HFF-Myc (cell line): ENCODE data around the gene KDM4B.

Experiments
- DNase-seq: peaks from one replicate; pipeline ENCODE4 v3.0.0-alpha.2; 2011; ENCODE audit warnings: low read depth; ENCODE audit errors: extremely low read depth
- H3K4me3 ChIP-seq: replicated peaks from 2 replicates; pipeline ENCODE4 v1.5.1; 2011; ENCODE audit warnings: low read depth, mild to moderate bottlenecking, control low read depth, low read length
- TF ChIP-seq, protein P1 (sequence below): IDR thresholded peaks from 2 replicates; pipeline ENCODE4 v1.5.1; 2012; ENCODE audit warnings: mild to moderate bottlenecking, low read depth, low read length, control low read depth; ENCODE audit errors: missing control alignments

KDM4B gene

DNA sequence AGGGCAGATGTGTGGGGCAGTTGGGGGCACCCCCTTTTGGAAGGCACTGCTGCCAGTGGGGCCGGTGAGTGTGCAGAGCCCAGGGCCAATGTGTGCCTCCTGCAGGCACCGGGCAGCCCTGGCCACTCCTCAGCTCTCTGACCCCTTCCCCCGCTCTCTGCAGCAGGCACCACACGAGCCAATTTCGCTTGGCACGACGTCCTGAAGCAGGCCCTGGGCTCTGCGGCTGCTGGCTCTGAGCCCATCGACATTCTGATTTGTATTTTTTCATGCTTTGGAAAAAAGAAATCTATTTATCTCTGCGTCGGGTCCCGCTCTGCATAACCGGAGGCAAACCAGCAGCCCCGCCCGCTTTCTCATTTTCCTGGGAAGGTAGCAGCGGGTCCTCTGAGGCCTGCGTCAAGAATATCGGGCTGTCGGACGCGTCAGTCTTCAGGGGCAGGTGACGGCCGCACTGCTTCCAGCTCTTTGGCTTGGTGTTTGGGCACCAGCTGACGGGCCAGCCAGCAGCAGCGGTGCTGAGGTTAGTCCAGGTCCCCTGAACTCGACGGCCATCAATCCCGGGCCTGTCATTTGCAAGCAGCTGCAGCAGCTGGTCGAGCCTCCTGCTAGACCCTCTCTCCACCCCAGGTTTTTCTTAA is 134.3 kb downstream of the KDM4B start:
- no peak for DNase-seq
- H3K4me3 ChIP-seq, result no peak overlapping the region

DNA sequence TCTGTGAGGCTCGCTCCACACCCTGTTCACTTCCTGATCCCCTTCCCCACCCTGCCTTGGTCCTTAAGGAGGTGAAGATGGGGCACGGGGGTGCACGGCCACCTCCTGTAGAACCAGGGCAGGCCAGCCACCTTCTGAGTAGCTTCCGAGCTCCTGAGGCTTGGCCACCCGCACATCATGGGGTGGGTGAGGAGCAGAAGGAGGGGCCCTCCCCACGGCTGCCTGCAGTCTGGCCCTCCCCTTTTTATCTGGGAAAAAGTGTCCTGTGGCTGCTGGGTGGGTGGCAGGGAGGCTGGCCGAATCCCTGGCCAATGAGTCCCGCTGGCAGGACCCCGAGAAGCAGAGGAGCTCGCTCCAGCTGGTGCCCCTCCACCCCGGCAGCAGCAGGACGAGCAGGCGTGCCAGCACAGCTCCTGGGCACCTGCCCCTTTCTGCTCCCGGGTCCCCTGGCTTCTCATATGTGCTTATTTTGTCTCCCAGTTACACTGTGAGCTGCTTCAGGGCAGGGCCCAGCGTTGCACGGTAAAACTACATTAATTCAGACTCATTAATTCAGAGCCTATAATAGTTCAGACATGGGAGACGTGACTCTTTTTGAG is 135.0 kb downstream of the KDM4B start:
- no peak for DNase-seq
- H3K4me3 ChIP-seq, result no peak overlapping the region
- TF ChIP-seq, protein P1, sequence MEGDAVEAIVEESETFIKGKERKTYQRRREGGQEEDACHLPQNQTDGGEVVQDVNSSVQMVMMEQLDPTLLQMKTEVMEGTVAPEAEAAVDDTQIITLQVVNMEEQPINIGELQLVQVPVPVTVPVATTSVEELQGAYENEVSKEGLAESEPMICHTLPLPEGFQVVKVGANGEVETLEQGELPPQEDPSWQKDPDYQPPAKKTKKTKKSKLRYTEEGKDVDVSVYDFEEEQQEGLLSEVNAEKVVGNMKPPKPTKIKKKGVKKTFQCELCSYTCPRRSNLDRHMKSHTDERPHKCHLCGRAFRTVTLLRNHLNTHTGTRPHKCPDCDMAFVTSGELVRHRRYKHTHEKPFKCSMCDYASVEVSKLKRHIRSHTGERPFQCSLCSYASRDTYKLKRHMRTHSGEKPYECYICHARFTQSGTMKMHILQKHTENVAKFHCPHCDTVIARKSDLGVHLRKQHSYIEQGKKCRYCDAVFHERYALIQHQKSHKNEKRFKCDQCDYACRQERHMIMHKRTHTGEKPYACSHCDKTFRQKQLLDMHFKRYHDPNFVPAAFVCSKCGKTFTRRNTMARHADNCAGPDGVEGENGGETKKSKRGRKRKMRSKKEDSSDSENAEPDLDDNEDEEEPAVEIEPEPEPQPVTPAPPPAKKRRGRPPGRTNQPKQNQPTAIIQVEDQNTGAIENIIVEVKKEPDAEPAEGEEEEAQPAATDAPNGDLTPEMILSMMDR, result no peak

More for the DNA sequence above, 134.3 kb downstream of the KDM4B start:
- TF ChIP-seq, protein P1, result no peak

DNA sequence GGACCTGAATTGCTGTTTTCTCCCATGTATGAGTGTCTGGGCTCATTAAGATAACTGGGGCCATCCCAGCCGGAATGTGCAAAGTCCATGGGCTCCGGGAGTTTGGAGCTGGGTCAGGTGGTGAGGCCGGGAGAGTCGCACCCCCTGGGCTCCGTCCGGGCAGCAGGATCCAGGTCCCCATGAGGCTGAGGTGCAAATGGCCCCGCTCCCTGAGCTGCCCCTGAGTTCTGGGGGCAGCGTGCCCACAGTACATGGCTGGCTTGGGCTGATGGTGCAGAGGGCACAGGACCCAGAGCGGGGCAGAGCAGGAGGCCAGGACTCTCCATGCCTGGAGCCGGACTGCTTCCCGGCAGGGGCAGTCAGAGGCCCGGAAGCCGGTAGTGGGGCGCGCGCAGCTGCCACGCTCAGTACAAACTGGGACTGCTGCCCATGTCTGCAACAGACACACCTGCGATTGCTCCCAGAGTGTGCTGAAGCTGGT is 136.0 kb downstream of the KDM4B start:
- DNase-seq, result no peak
- H3K4me3 ChIP-seq, result no peak overlapping the region
- TF ChIP-seq, protein P1, result no peak

DNA sequence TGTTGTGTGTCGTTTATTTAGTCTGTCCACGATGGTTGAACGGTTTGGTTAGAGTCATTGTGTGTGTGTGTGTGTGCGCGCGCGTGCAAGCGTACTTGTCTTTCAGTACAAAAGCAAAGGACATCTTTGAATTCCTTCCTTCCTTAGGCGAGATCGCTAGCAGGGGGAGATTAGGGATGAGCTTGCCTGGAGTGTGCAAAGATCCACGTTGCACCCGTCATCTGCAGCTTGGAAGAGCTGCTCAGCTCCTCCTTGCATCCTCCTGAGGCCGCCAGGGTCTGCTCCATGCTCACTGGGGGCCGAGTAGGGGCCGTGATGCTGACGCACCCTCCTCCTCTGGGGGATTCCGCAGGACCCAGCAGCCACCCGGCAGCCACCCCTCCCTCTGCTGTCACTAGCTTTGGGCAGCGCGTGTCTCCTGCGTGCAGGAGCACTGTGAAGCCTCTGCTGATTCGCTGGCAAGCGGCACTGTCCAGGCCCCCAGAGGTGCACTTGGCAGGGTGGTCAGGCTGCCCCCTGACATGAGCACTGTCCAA is 137.3 kb downstream of the KDM4B start:
- H3K4me3 ChIP-seq, result no peak overlapping the region
- TF ChIP-seq, protein P1, result no peak
- no peak for DNase-seq

DNA sequence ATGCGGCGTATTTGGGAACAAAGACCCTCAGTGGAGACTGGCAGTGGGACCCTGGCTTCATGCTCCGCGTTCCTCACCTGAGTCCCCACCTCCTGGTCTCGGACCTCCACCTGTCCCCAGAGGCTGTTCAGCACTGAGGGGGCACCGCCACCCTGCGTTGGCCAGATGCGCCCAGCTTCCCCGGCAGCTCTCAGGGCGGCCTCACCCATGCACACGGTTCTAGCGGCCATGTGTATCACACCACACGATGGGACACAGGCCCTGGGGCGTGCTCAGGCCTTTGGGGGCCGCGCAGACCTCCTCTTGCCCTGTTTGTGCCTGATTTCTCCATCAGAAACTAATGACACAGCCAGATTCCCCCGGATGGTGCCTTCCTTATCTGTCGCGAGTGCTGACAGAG is 138.1 kb downstream of the KDM4B start:
- DNase-seq, result no peak
- no peak overlapping the region for H3K4me3 ChIP-seq
- TF ChIP-seq, protein P1, result no peak

DNA sequence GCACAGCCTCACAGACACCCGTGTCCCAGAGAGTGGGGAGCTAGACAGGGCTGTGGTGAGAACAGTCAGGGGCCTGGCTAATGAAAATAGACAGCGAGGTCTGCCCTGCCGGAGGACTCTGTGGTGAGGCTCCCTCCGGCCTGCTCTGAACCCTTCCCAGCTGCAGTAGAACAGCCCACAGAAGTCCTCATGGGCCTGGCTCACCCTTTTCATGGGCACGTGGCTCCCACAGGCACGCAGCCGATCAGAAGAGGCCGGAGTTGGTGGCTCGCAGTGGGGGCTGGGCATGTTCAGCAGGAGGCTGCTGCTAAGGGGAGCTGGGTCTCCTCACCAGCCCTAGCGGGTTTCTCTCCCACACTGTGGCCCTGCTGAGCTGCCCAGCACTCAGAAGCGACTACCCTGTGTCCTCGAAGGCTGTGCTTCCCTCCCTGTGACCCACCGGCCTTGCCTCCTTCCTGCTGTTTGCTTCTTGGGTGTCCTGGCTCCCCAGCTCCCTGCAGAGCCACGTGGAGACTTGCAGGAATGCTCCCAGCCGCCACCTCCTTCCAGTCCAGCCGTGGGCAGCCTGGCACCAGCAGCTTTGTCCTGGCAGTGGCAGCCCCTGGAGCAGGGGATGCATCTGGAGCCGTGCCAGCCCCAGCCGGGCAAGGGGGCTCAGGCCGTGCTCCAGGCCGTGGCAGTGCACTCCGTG is 138.7 kb downstream of the KDM4B start:
- TF ChIP-seq, protein P1, result no peak
- no peak overlapping the region for H3K4me3 ChIP-seq
- DNase-seq, result no peak
